HCT116 (cell line): ENCODE results near the gene CNTFR.

ENCODE experiments used
- JUND ChIP-seq: IDR thresholded peaks from 2 replicates; pipeline ENCODE4 v1.6.1; 2012
- TF ChIP-seq, protein P1 (sequence below): IDR thresholded peaks from 2 replicates; pipeline ENCODE4 v1.6.1; 2012

GRCh38 chr9:34566972-34567371, 22.6 kb downstream of the CNTFR start:
- no peak for TF ChIP-seq JUND
- TF ChIP-seq, protein P1, sequence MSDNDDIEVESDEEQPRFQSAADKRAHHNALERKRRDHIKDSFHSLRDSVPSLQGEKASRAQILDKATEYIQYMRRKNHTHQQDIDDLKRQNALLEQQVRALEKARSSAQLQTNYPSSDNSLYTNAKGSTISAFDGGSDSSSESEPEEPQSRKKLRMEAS: no peak
